Measurements from ENCODE around the gene S100A12. TPM values are rescaled to one million over a fixed set of nuclear protein-coding genes. Genes with fewer than 3 reads are reported as not detected.

S100A12 gene
- total RNA-seq, 2 experiments from 2014 or later: not detected

DNA sequence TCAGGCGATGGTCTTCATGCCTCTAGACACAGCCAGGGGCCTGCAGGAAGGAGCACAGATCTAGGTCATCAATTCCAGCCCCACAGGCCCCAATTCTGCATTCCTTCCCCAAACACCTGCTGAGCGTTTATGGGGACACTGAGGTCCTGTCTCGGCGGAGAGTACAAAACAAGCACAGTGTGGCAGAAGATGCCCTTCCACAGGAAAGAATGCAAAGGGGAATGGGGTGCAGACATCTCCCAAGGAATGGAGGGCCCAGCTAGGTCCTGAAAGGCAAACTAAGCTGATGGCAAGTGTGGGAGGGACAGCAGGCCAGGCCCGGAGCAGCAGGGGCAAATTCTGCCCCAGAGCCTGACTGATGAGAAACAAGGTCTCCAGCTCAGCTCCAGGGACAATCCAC is 19.0 kb upstream of the S100A12 start:
- DNase-seq: no peak
- intact Hi-C loops (cut with micrococcal nuclease): no loop called here
- Mint-ChIP-seq H3K4me3 (no peak overlapping the region), H3K36me3 (no peaks in the 10 kb centered on the region), H3K27ac (no peak overlapping the region), H3K4me1 (ENCODE audit: low read depth) (no peaks in the 10 kb centered on the region), H3K27me3 (peaks cover 17% of the 10 kb centered on the region), H3K9me3 (no peaks in the 10 kb centered on the region)
- ChIA-PET POLR2A (no interaction called here), CTCF (interaction anchor here (1.4 kb wide), 1 partner anchor 42 kb away, joined by 3 read pairs; no protein-coding TSS in a partner anchor)

GRCh38 chr1:153393926-153394325 is 18.5 kb upstream of the S100A12 start:
- POLR2A ChIA-PET: no interaction called here

DNA sequence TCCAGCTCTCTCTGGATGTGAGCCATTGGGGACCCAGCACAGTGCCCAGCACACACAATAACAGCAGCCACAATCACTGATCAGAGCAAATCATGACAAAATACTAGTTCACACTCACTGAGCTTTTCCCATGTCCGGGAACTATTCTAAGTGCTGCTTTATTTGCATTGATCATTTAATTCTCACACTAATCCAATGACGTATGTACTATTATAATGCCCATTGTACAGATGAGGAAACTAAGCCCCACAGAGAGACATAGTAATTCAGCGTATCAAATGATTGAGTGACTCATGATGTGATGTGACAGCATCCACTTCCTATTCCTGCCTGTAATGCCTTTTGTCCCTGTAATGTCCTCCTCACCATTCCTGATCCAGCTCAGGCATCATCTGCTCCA is 17.4 kb upstream of the S100A12 start:
- DNase-seq: no peak
- peaks cover 15% of the 10 kb centered on the region for H3K27me3 Mint-ChIP-seq
- H3K4me1 Mint-ChIP-seq (ENCODE audit: low read depth): no peaks in the 10 kb centered on the region
- H3K36me3 Mint-ChIP-seq: no peaks in the 10 kb centered on the region
- H3K4me3 Mint-ChIP-seq: no peak overlapping the region
- POLR2A ChIA-PET: no interaction called here
- no peak overlapping the region for H3K27ac Mint-ChIP-seq
- intact Hi-C loops (cut with micrococcal nuclease): no loop called here
- H3K9me3 Mint-ChIP-seq: no peaks in the 10 kb centered on the region
- CTCF ChIA-PET: no interaction called here

More at GRCh38 chr1:153393926-153394325, 18.5 kb upstream of the S100A12 start:
- Mint-ChIP-seq H3K4me3 (no peak overlapping the region), H3K36me3 (no peaks in the 10 kb centered on the region), H3K9me3 (no peaks in the 10 kb centered on the region), H3K27ac (no peak overlapping the region), H3K27me3 (peaks cover 16% of the 10 kb centered on the region), H3K4me1 (ENCODE audit: low read depth) (no peaks in the 10 kb centered on the region)
- CTCF ChIA-PET: interaction anchor here (1.4 kb wide), 1 partner anchor 42 kb away, joined by 3 read pairs; no protein-coding TSS in a partner anchor
- DNase-seq: no peak
- intact Hi-C loops (cut with micrococcal nuclease): no loop called here

- no peaks in the 10 kb centered on the region for H3K36me3 Mint-ChIP-seq
- no peaks in the 10 kb centered on the region for H3K9me3 Mint-ChIP-seq
- H3K4me3 Mint-ChIP-seq: no peak overlapping the region
- ChIA-PET CTCF (no interaction called here), POLR2A (no interaction called here)
- H3K27me3 Mint-ChIP-seq: peaks cover 15% of the 10 kb centered on the region
- DNase-seq: no peak
- H3K4me1 Mint-ChIP-seq (ENCODE audit: low read depth): no peaks in the 10 kb centered on the region
- no peak overlapping the region for H3K27ac Mint-ChIP-seq
- intact Hi-C loops (cut with micrococcal nuclease): no loop called here
Observed at GRCh38 chr1:153392258-153392657, 16.8 kb upstream of the S100A12 start.

DNA sequence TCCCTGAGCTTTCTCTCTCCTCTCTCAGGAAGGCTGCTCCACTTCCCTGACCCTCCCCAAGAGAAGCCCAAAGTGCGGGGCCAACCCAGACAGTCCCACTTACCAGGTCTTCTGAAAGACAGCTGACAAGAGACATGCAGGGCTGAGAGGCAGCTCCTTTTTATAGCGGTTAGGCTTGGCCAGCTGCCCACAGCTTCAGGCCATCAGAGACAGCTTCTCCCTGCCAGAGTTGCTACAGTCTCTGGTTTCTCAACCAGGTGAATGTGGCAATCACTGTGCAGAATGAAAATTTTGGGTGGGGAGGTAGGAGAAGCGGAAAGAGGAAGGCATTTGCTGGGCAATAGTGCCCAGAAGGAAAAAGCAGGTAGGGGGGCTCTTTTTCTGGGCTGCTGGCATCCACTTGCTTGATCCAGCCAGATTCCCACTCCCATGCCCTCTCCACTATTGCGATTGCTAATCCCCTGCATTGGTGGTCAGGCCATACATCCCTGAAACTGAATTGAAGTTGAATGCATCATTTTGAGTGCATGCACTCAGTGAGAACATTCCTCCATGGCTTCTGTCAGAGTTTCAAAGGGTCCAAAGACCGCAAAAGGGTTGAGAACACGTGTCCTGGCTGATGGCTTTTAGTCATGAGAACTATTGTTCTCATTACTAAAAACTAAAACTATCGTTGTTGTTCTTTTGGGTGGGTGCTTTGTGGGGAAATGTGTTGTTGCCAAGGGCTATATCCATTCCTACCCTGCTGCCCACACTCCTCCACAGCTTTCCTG is 15.7 kb upstream of the S100A12 start, which contains the start of gene S100A8:
Gene S100A8 (minus strand): TSS at position 136 of the 773 bp plus-strand sequence. CDS start 538 bp downstream, outside the sequence.
- CTCF ChIA-PET: no interaction called here
- POLR2A ChIA-PET: no interaction called here
- no peak within 1 kb of the TSS for H3K4me3 Mint-ChIP-seq
- no peak within 1 kb of the TSS for H3K27ac Mint-ChIP-seq
- H3K9me3 Mint-ChIP-seq: no peaks in the 10 kb centered on the region
- no peaks in the 10 kb centered on the region for H3K36me3 Mint-ChIP-seq
- intact Hi-C loops (cut with micrococcal nuclease): no loop called here
- DNase-seq: no peak
- peaks cover 6% of the 10 kb centered on the region for H3K4me1 Mint-ChIP-seq (ENCODE audit: low read depth)
- H3K27me3 Mint-ChIP-seq: peaks cover 14% of the 10 kb centered on the region

- H3K27ac Mint-ChIP-seq: no peak overlapping the region
- peaks cover 9% of the 10 kb centered on the region for H3K27me3 Mint-ChIP-seq
- peaks cover 6% of the 10 kb centered on the region for H3K4me1 Mint-ChIP-seq (ENCODE audit: low read depth)
- H3K4me3 Mint-ChIP-seq: no peak overlapping the region
- ChIA-PET CTCF (no interaction called here), POLR2A (no interaction called here)
- no peaks in the 10 kb centered on the region for H3K9me3 Mint-ChIP-seq
- intact Hi-C loops (cut with micrococcal nuclease): no loop called here
- no peaks in the 10 kb centered on the region for H3K36me3 Mint-ChIP-seq
- DNase-seq: no peak
Observed at GRCh38 chr1:153389973-153390879, 14.8 kb upstream of the S100A12 start.

GRCh38 chr1:153389401-153389800 is 14.0 kb upstream of the S100A12 start:
- no peaks in the 10 kb centered on the region for H3K9me3 Mint-ChIP-seq
- H3K36me3 Mint-ChIP-seq: no peaks in the 10 kb centered on the region
- peaks cover 6% of the 10 kb centered on the region for H3K4me1 Mint-ChIP-seq (ENCODE audit: low read depth)
- intact Hi-C loops (cut with micrococcal nuclease): no loop called here
- no peak overlapping the region for H3K27ac Mint-ChIP-seq
- ChIA-PET CTCF (no interaction called here), POLR2A (no interaction called here)
- DNase-seq: no peak
- peaks cover 8% of the 10 kb centered on the region for H3K27me3 Mint-ChIP-seq
- no peak overlapping the region for H3K4me3 Mint-ChIP-seq

GRCh38 chr1:153387785-153388184 is 12.4 kb upstream of the S100A12 start:
- intact Hi-C loops (cut with micrococcal nuclease): no loop called here
- H3K36me3 Mint-ChIP-seq: no peaks in the 10 kb centered on the region
- H3K4me1 Mint-ChIP-seq (ENCODE audit: low read depth): peaks cover 6% of the 10 kb centered on the region
- H3K4me3 Mint-ChIP-seq: no peak overlapping the region
- no peak overlapping the region for H3K27ac Mint-ChIP-seq
- no peak for DNase-seq
- peaks cover 4% of the 10 kb centered on the region for H3K27me3 Mint-ChIP-seq
- H3K9me3 Mint-ChIP-seq: peaks cover 3% of the 10 kb centered on the region
- POLR2A ChIA-PET: no interaction called here
- CTCF ChIA-PET: no interaction called here

DNA sequence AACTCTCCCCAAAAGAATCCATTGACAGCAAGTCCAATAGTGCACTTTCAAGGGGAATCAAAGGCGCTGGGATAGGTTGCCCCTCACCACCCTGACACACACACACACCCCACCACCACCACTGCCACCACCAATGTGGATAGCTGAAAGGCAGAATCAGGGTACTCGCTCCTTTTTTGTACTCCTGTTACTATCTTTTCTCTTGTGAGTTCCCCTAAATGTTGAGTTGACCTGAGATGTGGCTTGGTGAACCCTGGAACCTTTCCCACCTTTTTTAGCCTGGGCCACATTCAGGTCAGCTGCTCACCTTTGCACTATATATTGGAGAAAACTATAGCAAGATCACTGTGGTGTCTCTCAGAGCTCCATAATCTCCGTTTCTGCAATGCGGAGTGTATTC is 11.6 kb upstream of the S100A12 start:
- no peak for DNase-seq
- Mint-ChIP-seq H3K27me3 (peaks cover 8% of the 10 kb centered on the region), H3K27ac (no peak overlapping the region), H3K9me3 (peaks cover 4% of the 10 kb centered on the region), H3K36me3 (peaks cover under 1% of the 10 kb centered on the region), H3K4me1 (ENCODE audit: low read depth) (peaks cover 6% of the 10 kb centered on the region), H3K4me3 (no peak overlapping the region)
- ChIA-PET POLR2A (no interaction called here), CTCF (interaction anchor here (1.4 kb wide), 1 partner anchor 79 kb away, joined by 3 read pairs; no protein-coding TSS in a partner anchor)
- intact Hi-C loops (cut with micrococcal nuclease): no loop called here

DNA sequence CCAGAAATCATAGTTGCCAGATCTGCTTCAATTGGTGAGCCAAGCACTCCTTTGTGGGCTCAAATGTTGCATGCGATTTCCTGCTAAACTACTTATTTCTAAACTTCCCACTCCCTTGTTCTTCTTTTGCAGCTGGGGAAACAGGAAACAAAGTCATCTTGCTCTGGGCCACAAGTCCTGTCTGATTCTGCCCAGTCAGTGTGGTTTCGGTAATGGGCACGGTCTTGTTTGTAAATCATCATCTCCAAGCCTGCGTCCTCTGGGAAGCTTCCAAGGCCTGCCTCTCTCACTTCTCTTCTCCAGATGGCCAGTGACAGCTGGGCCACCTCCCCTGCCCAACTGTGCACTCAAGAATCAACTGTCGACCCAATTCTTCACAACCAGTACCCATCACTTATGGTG is 11.1 kb upstream of the S100A12 start:
- Mint-ChIP-seq H3K27me3 (peaks cover 10% of the 10 kb centered on the region), H3K9me3 (peaks cover 9% of the 10 kb centered on the region), H3K4me1 (ENCODE audit: low read depth) (peaks cover 6% of the 10 kb centered on the region), H3K4me3 (no peak overlapping the region), H3K27ac (no peak overlapping the region), H3K36me3 (peaks cover 2% of the 10 kb centered on the region)
- ChIA-PET CTCF (interaction anchor here (1.4 kb wide), 1 partner anchor 79 kb away, joined by 3 read pairs; no protein-coding TSS in a partner anchor), POLR2A (interaction anchor here (0.6 kb wide), 1 partner anchor 785 kb away, joined by 3 read pairs; no protein-coding TSS in a partner anchor)
- intact Hi-C loops (cut with micrococcal nuclease): no loop called here
- no peak for DNase-seq

DNA sequence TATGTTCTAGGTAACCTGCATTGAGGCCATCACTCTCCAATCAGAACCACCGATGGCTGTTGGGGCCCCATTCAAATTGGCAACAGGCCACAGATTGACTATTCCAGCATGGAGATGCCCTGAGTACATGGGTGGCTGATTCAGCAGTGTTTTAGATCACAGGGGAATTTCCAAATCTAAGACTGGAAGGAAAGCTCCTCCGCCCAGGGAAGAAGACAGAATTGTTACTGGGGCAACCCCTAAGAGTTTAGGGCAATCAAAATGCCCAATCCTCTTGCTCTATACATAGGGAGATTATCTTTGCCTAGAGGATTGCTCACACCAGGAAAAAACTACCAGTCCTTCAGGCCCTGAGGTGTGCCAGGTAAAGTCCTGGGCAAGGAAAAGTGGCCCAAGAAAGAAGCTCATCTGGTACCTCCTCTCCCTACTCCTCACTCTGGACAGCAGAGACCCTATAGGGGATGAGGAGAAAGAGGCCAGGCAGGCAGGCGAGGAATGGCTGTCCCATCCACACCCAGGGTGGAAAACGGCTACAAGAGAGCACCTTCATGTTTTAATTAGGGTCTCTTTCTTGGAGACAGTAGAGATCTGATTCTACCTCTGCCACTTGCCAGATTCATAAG is 9.6 kb upstream of the S100A12 start:
- H3K4me1 Mint-ChIP-seq (ENCODE audit: low read depth): peaks cover 6% of the 10 kb centered on the region
- H3K4me3 Mint-ChIP-seq: no peak overlapping the region
- no peak overlapping the region for H3K27ac Mint-ChIP-seq
- CTCF ChIA-PET: no interaction called here
- H3K27me3 Mint-ChIP-seq: peaks cover 13% of the 10 kb centered on the region
- POLR2A ChIA-PET: no interaction called here
- no peak for DNase-seq
- peaks cover 4% of the 10 kb centered on the region for H3K36me3 Mint-ChIP-seq
- intact Hi-C loops (cut with micrococcal nuclease): no loop called here
- H3K9me3 Mint-ChIP-seq: peaks cover 15% of the 10 kb centered on the region

GRCh38 chr1:153380711-153381110 is 5.3 kb upstream of the S100A12 start:
- Mint-ChIP-seq H3K9me3 (peaks cover 15% of the 10 kb centered on the region), H3K4me1 (ENCODE audit: low read depth) (no peaks in the 10 kb centered on the region), H3K4me3 (no peak overlapping the region), H3K27ac (no peak overlapping the region), H3K36me3 (peaks cover 4% of the 10 kb centered on the region), H3K27me3 (peaks cover 20% of the 10 kb centered on the region)
- intact Hi-C loops (cut with micrococcal nuclease): no loop called here
- ChIA-PET POLR2A (no interaction called here), CTCF (no interaction called here)
- DNase-seq: no peak

Measured in activated CD4-positive, alpha-beta memory T cell treated with anti-CD3 and anti-CD28 coated beads for 36 hours (primary cell).